ENCODE data around the gene CMTM1.
"Not testable (repeated sequence)": the region's sequence is repeated elsewhere in the genome, so short reads cannot be mapped to it uniquely, and the experiment has no call there.

The CMTM1 gene

DNA sequence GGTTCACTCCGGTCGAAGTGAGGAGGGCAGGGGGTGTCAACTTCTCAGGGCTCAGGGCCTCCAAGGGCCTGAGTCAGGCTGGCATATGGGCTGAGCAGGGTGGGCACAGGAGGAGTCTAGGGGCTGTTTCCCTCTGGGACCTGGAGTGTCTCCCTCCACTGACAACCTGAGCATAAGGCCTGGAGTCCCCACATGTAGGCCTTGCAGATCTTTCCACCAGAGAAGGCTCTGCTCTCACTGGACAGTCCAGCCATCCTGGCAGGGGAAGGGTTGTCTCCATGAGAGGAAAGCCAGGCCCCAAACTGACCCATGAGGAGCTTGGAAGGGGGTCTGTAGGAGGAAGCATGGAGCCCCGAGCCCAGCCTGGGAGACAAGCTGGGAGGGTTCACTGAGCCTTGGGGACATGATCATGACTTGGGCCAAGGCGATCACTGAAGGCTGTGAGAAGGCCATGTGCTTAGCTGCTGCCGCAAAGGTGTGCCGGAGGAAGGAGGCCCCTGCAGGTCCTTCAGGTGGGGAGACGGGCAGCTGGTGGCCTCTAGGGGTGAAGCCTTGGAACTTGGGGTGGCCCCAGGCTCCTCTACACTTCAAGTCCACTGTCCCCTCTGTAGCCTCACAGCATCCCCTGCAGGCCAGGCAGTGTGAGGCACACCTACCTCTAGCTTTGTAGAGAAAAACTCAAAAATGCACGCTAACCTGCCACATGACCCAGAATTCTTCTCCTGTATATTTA is 22.9 kb downstream of the CMTM1 start:
- peak in 12 of 58 donors; percentile 8 to 52 (median 21) for DNase-seq

DNA sequence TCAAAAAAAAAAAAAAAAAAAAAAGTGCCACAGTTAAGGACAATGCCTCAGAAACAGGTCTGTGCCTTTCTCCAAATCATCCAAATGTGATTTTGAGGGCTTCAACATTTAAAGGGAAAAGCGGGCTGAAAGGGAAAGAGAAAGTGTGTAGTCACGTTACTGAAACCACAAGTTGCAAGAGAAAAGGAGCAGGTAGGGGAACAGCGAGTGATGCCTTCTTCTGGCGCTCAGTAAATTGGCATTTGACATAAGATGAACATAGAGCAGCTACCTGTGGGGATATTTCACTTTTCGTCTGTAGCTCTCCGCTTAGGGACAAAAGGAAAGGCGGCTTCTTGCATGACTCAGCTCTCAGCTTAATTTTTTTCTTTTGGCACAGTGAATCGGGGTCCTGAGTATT is 24.1 kb downstream of the CMTM1 start:
- no peak for DNase-seq

DNA sequence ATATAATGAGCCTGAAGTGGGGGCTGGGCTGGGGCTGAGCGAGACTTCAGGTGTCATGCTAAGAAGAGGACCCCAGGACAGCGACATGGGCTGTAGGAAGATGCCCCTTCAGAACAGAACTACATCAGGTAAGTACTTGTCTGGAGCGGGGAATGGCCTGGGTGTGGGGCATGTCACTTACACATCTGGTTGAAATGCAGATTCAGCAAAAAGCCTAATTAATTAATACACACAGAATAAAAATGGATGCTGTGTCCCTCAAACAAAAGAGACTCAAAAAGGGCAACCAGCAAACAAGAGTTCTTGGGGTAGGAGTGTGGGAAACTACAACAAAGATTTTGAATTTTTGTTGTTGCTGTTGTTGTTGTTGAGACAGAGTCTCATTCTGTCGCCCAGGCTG is 24.8 kb downstream of the CMTM1 start:
- no peak for DNase-seq

DNA sequence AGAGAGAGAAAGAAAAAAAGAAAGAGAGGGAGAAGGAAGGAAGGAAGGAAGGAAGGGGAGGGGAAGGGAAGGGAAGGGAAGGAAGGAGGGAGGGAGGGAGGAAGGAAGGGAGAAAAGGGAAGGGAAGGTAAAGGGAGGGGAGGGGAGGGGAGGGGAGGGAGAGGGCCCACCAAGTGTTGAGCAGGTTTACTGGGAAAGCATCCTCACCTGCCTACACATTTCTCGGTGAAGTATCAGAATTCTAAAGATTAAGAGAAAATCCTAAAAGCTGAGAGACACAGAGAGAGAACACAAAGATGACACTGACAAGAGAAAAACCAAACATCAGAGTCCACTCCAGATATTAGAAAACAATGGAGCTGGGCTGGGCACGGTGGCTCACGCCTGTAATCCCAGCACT is 26.0 kb downstream of the CMTM1 start:
- no peak for DNase-seq

DNA sequence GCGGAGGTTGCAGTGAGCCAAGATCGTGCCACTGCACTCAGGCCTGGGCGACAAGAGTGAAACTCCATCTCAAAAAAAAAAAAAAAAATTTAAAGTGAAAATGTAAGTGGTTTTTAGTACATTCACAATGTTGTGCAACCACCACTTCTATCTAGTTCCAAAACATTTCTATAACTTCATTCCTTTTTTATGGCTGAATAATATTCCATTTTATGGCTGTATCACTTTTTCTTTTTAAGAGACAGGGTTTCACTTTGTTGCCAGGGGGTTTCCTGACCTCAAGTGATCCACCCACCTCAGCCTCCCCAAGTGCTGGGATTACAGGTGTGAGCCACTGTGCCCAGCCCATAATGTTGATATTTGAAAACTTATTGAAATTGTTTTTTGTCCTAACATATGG is 26.6 kb downstream of the CMTM1 start:
- no peak for DNase-seq

DNA sequence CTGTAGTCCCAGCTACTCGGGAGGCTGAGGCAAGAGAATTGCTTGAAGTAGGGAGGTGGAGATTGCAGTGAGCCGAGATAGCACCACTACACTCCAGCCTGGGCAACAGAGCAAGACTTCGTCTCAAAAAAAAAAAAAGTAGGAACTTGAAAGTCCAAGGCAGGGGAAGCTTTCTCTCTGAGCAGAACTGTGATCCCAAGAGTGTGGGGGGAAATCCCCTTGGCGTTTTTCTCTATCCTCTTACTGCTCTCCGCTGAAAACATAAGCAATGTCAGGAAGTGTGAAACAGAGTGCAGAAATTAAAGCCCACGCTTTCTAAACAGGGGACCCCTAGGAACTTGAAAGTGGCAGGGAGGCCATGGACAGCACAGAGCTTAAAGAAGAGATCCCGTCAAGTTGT is 28.5 kb downstream of the CMTM1 start:
- DNase-seq, result no peak

DNA sequence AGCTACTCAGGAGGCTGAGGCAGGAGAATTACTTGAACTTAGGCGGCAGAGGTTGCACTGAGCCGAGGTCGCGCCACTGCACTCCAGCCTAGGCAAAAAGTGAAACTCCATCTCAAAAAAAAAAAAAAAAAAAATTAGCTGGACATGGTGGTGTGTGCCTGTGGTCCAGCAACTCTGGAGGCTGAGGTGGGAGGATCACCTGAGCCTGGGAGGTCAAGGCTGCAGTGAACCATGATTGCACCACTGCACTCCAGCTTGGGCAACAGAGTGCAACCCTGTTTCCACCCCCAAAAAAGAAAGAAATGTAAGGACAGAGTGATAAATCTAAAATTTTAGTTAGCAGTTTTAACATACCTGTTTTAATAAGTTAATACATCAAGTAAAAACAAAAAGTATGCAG is 30.3 kb downstream of the CMTM1 start:
- not testable (repeated sequence) for DNase-seq

DNA sequence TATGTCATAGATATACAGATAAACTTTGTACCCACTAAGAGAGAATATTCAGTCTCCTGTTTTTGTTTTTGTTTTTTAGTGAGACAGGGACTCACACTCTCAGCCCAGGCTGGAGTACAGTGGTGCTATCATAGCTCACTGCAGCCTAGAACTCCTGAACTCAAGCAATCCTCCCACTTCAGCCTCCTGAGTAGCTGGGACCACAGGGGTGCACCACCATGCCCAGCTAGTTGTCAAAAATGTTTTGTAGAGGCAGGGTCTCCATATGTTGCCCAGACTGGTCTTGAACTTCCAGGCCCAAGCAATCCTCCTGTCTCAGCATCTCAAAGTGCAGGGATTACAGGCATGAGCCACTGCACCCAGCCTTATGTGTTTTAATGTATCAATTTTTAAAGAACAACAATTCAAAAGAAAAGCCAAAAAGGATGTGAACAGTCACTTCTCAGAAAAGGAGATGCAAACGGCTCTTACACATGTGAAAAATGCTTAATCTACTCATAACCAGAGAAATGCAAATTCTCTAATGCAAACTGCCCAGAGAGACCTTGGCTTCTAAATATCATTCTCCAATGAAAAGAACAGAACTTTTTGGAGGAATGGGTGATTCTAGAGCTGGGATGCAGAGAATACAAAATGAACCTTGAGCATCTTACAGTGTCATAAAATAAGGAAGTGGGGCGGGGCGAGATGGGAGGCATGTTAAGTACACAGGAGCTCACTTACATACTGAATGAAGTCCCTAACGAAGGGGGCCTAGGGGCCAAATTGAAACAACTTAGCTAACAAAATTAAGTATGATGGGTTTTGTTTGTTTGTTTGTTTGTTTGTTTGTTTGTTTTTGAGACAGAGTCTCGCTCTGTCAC is 31.0 kb downstream of the CMTM1 start:
- DNase-seq, result no peak

DNA sequence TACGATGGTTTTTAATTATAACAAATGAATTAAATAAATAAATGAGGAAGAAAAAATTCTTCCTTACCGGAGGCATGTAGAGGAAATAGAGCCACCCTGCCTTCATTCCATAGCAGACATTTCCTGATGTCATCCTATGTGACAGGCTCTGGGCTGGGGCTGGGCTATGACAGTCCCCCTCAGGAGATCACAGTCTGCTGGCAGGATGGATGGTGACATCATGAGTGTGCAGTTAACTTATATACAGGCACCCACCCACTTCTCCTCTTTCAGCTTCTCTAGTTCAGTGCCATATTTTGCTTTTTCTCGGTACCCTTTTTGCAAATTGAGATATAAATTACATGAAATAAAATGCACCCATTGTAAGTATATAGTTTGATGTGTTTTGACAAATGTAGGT is 31.9 kb downstream of the CMTM1 start:
- DNase-seq, result no peak

DNA sequence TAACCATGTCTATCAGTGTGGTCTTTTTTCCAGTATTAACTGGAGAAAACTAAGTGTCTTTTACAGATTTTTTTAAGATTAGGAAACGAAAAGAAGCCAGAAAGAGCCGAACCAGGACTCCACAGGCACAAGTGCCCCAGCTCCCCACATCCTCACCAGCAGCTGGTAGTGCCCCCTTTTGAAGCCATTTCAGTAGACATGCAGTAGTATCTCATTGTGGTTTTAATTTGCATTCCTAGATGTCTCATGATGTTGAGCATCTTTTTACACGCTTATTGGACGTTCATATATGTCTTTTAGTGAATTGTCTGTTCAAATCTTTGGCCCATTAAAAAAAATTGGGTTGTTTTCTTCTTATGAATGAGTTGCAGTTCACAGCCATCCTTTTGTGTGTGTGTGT is 33.5 kb downstream of the CMTM1 start:
- DNase-seq, result no peak

DNA sequence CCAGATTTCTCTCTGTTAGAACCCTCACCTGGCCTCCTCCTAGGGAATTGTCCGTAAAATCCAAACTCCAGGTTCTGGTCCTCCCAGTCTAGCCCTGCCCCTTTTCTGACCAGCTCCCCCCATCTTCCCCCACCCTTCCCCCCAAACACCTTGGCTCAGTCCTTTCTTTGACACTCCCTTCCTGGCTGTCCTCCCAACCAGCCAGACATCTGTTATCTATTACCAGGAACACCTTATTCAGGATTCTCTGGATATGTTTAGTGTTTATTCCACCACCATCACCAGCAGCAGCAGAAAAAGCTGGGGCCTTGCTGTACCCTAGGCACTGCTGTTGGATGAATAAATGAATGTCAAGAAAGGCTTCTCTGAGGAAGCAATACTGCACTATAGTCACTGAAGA is 34.2 kb downstream of the CMTM1 start:
- DNase-seq, result no peak

DNA sequence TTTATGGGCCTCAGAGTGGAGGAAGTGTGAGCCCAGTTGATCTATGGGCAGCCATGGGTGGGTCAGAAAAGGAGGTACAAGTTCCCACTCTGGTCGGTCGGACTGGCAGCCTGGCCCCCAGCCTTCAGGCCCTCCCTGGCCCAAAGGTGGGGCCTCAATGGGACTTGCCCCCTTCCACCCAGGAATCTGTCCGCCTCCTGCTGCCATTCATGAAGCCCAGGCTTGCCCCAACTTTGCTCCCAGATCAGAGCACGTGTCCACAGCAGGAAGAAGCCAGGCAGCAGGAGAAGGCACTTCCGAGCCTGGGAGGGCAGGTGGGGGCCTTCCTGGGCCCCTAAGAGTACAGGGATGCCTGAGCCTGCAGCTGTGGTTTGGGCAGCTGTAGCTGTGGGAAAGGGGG is 35.2 kb downstream of the CMTM1 start:
- no peak for DNase-seq

DNA sequence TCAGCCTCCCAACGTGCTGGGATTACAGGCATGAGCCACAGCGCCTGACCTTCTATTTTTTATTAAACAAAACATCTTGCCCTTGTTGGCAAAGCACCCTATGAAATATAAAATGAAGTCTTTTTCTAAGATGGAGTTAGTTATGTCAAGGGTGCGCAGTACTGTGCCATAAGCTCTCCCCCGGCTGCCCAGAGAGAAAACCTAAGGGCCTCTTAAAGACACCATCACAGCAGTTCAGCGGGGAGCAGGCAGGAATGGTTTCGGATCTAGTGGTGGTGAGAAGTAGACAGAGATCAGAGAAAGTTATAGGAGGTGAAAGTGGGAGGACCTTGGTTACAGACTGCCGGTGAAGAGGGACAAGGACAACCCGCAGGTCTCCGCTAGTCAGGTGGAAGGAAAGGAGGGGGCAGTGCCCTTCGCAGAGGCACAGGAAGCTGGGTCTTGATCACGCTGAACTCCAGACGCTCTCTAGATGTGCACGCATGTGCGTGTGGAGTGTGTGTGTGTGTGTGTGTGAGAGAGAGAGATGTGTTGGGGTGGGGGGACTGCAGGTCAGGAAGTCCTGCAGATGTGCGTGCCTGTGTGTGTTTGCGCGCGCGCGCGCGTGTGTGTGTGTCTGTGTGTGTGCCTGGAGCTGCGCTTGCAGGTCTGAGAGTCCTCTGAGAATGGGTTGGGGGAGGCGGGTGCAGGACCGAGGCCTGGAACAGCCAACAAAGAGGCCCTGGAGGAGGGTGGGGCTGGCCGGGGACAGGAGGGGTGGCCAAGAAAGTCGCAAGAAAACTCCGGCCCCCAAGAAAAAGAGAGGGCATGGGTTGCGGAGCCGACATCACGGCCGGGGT is 37.5 kb downstream of the CMTM1 start:
- DNase-seq, result peak in 10 of 58 donors; percentile 13 to 60 (median 30)

DNA sequence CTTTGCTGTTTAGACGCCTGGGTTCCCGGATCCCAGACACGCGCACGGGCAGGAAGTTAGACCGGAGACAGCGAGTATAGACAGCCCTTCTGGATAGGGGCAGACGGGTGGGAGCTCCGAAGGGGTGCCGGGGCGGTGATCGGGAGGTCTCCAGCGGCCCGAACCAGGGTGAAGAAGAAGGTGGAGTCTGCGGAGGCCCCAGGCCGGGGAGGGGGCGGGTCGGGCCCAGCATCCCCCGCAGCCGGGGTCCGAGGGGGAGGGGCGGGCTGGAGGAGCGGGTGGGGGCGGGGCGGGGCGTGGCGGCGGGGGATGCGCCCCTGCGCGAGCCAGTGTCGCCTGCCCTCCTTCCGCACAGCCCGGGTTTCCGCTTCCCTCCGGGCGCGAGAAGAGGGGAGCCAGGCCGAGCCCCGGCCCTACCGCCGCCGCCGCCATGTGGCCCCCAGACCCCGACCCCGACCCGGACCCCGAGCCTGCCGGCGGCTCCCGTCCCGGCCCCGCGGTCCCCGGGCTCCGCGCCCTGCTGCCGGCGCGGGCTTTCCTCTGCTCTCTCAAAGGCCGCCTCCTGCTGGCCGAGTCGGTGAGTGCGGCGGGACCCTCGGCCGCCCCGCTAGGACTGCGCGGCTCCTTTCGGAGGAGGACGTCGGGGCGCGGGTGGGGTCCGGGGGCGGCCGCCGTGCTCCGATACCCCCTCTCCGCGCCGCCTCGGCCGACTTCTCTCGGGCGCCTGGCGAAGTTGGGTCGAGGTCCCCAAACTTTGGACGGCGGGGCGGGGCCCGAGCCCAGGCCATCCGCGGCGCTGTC is 38.3 kb downstream of the CMTM1 start, which contains the start of gene CMTM3:
Gene CMTM3, plus strand, starts transcription at position 329 of the 801 bp plus-strand sequence. Its CDS starts 102 bp downstream, at position 431.
- peak in 16 of 58 donors; percentile 14 to 60 (median 43) for DNase-seq

DNA sequence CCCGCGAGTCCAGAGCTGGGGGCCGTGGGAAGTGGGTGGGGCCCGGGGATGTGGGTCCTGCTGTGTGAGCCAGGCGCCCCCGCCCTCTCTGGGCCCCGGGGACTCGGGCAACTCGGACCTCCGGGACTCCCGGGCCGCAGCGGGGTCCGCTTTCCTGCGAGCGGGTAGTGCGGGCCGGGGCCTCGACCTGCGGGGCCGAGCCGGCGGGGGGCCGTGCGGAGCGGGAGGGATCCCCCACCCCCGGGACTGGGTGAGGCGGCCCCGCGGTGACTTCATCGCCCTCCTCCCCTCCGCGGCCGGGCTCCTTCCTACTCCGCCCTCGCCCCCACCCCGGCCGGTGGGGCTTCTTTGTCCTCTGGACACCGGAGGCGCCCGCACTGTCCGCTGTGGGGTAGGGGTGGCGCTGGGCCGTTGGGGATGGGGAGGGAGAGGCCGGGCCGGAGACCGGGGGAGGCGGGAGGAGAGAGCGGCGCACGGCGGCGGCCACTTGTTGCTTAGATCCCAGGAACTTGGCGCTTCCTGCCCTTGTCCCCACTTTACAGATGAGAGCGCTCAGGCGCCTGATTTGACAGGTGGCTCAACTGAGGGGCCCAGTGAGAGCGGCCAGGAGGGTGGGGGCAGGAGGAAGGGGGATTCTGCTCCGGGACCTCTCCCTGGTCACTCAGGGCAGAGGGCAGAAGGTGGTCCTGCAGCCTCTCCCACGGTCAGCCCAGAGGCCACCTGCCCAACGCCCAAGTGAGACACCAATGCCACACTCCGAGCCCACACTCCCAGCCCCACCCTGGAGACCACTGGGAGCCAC is 39.1 kb downstream of the CMTM1 start:
- DNase-seq, result peak in 4 of 58 donors; percentile 22 to 63 (median 32)

DNA sequence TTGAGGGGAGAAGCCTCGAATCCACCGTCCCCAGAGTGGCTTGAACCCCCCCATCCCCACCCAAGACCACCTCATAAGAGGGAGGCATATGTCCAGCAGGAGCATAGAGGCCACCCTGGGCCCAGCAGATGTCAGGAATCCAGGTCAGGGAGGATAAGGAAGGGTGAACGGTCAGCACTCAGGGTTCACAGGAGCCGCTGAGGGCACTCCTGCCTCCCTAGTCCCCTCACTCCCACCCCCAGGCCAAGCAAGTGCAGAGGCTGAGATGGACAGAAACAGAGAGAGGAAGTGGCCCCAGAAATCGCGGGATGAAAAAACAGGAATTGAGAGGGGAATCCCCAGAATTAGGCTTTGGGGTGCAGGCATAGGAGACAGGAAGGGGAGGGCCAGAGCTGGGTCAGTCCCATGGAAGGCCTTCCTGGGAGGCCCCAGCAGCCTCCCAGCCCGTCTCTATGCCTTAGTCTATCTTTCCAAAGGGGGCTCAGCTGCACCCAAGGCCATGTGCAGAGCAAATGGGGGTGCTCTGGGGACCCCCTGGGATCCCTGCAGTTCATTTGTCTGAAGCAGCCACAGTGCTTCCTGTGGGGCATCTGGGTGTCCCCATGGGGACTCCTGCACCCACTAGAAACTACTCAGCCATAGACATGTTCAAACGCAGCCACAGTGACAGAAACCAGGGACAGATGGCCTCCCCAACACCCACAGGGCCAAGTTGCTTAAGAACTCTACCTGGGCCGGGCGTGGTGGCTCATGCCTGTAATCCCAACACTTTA is 39.9 kb downstream of the CMTM1 start:
- no peak for DNase-seq

DNA sequence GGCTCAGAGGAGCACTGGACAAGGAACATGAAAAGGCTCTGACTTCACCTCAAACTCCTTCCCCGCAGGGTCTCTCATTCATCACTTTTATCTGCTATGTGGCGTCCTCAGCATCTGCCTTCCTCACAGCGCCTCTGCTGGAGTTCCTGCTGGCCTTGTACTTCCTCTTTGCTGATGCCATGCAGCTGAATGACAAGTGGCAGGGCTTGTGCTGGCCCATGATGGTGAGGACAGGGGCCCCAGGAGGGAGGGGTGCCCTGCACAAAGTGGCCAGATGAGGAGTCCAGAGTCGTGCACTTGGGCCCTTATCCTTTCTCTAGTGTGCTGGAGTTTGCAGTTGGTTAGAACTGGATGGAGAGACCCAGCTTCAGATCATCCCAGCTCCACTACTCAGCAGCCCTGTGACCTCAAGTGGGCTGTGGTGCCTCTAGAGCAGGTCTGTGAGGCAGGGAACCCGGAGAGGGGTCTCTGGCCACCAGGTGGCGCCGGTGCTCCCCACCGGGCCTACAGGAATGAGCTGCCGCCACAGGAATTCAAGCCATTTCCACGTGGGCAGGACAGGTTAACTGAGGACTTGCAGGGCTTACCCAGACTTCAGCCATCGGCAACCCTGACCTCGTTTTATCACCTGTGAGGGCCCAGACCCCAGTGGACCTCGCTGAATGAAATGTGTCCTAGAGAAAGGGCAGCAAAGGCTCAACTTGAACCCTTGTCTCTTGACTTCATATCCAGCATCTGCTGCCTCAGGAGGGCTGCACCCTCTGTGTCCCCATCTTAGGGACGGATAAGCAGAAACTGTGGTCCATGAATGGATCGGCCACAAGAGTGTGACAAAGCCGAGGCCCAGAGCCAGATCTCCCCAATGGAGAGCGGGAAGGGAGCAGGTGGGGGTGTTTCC is 42.3 kb downstream of the CMTM1 start:
- DNase-seq, result peak in 53 of 58 donors; percentile 20 to 86 (median 56)

DNA sequence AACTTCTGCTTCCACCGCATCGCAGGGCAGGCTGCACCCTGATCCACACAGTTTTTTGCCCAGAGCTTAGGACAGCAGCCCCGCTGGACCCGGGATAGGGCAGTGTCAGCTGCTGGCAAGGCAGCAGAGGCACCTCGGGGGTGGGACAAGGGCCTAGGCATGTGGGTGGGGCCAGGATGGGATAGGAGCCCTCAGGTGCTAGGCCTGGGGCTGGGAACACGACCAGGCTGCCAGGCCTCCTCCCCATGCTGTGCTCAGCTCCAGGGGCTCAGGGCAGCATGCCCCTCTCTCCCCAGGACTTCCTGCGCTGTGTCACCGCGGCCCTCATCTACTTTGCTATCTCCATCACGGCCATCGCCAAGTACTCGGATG is 42.9 kb downstream of the CMTM1 start:
- DNase-seq, result no peak

Data from anterior cingulate cortex (tissue), 58 donors.